ENCODE results near the gene STRA8.

Gene STRA8

DNA sequence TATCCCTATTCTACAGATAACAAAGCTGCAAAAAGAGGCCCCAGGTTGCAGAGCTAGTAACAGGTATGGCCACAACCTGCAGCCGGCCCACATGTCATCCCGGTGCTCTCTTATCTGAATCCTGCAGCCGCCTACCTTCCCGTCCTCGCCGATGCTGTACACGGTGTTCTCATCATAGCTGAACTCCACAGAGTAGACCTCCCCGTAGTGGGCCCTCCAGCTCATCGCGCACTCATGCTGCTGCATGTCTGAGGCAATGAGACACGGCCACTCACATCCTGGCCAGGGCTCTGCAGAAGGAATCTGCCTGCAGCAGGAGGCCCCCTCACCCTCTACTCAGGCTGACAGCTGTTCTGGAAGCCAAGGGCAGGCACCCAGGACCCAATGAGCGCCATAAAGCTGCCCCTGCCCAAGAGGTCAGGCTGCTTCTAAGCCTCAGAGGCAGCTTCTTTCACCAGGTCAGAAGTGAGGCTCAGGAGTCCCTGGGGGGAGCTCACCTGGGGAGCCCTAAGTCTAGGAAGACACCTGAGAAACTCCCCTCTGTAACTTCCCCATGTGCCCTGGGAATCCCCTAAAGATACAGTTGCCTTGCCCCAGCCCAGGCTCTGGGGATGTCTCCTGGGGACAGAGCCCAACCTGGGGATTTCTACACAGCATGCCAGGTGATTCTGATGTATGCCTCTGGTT lies 45.2 kb upstream of the STRA8 start:
- no peak for DNase-seq (ENCODE audit: low read depth)
- H3K4me3 ChIP-seq (ENCODE audit: low read depth, low read length), result no peak overlapping the region
- no peak for TF ChIP-seq MAX (IDR thresholded peaks at IDR 0.05; ENCODE audit: low read depth, low read length)
- TF ChIP-seq POLR2A (IDR thresholded peaks at IDR 0.05; ENCODE audit: extremely low read depth, insufficient read length), result no peak
- TF ChIP-seq MYC (IDR thresholded peaks at IDR 0.05; ENCODE audit: low read depth, low read length), result no peak
- TF ChIP-seq, protein P1, sequence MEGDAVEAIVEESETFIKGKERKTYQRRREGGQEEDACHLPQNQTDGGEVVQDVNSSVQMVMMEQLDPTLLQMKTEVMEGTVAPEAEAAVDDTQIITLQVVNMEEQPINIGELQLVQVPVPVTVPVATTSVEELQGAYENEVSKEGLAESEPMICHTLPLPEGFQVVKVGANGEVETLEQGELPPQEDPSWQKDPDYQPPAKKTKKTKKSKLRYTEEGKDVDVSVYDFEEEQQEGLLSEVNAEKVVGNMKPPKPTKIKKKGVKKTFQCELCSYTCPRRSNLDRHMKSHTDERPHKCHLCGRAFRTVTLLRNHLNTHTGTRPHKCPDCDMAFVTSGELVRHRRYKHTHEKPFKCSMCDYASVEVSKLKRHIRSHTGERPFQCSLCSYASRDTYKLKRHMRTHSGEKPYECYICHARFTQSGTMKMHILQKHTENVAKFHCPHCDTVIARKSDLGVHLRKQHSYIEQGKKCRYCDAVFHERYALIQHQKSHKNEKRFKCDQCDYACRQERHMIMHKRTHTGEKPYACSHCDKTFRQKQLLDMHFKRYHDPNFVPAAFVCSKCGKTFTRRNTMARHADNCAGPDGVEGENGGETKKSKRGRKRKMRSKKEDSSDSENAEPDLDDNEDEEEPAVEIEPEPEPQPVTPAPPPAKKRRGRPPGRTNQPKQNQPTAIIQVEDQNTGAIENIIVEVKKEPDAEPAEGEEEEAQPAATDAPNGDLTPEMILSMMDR (IDR thresholded peaks at IDR 0.05; ENCODE audit: low read depth, low read length), result no peak

DNA sequence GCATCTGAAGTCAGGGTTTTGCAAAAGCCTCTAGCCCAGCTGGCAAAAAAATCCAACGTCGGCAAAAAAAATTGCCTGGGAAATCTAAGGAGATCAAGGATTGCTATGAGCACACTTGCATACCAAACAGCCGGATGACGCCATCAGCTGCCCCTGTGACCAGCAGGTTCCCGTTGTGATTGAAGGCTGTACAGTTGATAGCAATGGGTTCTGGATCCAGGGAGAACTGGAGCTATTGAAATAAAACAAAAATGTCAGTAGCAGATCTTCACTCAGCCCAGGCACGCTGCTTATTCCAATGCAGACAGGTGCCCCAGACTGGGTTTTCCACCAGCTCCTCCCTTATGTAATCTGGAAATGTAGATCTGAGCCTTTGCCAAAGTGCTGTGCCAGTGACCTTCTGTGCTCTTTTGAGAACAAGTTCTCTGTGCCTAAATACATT lies 44.4 kb upstream of the STRA8 start:
- no peak overlapping the region for H3K4me3 ChIP-seq (ENCODE audit: low read depth, low read length)
- no peak for DNase-seq (ENCODE audit: low read depth)
- TF ChIP-seq, protein P1 (IDR thresholded peaks at IDR 0.05; ENCODE audit: low read depth, low read length), result no peak
- TF ChIP-seq MAX (IDR thresholded peaks at IDR 0.05; ENCODE audit: low read depth, low read length), result no peak
- no peak for TF ChIP-seq POLR2A (IDR thresholded peaks at IDR 0.05; ENCODE audit: extremely low read depth, insufficient read length)
- TF ChIP-seq MYC (IDR thresholded peaks at IDR 0.05; ENCODE audit: low read depth, low read length), result no peak

DNA sequence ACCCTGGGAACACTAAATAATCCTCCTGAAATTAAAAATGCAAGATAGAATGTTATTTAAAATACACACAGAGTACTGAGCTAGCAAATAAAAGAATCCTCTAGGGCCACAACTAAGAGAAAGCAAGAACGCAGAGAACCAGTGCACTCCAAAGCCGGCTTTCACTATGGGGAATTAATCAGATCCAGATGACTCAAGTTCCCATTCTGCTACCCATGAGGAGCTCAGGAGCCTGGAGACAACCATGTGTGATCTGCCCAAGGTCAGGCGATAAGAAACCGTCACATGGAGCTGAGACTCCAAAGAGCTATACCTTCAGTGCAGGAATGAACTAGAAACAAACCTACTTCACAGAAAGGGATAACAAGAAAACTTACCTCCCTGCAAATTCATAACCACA lies 43.7 kb upstream of the STRA8 start:
- no peak for DNase-seq (ENCODE audit: low read depth)
- H3K4me3 ChIP-seq (ENCODE audit: low read depth, low read length), result no peak overlapping the region
- TF ChIP-seq, protein P1 (IDR thresholded peaks at IDR 0.05; ENCODE audit: low read depth, low read length), result no peak
- no peak for TF ChIP-seq MAX (IDR thresholded peaks at IDR 0.05; ENCODE audit: low read depth, low read length)
- TF ChIP-seq POLR2A (IDR thresholded peaks at IDR 0.05; ENCODE audit: extremely low read depth, insufficient read length), result no peak
- no peak for TF ChIP-seq MYC (IDR thresholded peaks at IDR 0.05; ENCODE audit: low read depth, low read length)

GRCh38 chr7:135190703-135191102 lies 42.9 kb upstream of the STRA8 start:
- DNase-seq (ENCODE audit: low read depth), result no peak
- H3K4me3 ChIP-seq (ENCODE audit: low read depth, low read length), result no peak overlapping the region
- TF ChIP-seq, protein P1 (IDR thresholded peaks at IDR 0.05; ENCODE audit: low read depth, low read length), result no peak
- TF ChIP-seq MYC (IDR thresholded peaks at IDR 0.05; ENCODE audit: low read depth, low read length), result no peak
- TF ChIP-seq MAX (IDR thresholded peaks at IDR 0.05; ENCODE audit: low read depth, low read length), result no peak
- TF ChIP-seq POLR2A (IDR thresholded peaks at IDR 0.05; ENCODE audit: extremely low read depth, insufficient read length), result no peak

GRCh38 chr7:135192914-135193536 lies 40.6 kb upstream of the STRA8 start:
- TF ChIP-seq MYC (IDR thresholded peaks at IDR 0.05; ENCODE audit: low read depth, low read length) (no peak), POLR2A (IDR thresholded peaks at IDR 0.05; ENCODE audit: extremely low read depth, insufficient read length) (no peak), MAX (IDR thresholded peaks at IDR 0.05; ENCODE audit: low read depth, low read length) (no peak)
- TF ChIP-seq, protein P1 (IDR thresholded peaks at IDR 0.05; ENCODE audit: low read depth, low read length), result no peak
- DNase-seq (ENCODE audit: low read depth), result no peak
- no peak overlapping the region for H3K4me3 ChIP-seq (ENCODE audit: low read depth, low read length)
